GM19025 (cell line): ENCODE measurements around the gene TMC7.

Experiments used
- ATAC-seq: cut with Tn5 transposase; IDR thresholded peaks from one replicate; pipeline ENCODE4 v1.9.1; 2021; ENCODE audit warnings: mild to moderate bottlenecking, low read depth, moderate library complexity; ENCODE audit not compliant: unreplicated experiment

The TMC7 gene

DNA sequence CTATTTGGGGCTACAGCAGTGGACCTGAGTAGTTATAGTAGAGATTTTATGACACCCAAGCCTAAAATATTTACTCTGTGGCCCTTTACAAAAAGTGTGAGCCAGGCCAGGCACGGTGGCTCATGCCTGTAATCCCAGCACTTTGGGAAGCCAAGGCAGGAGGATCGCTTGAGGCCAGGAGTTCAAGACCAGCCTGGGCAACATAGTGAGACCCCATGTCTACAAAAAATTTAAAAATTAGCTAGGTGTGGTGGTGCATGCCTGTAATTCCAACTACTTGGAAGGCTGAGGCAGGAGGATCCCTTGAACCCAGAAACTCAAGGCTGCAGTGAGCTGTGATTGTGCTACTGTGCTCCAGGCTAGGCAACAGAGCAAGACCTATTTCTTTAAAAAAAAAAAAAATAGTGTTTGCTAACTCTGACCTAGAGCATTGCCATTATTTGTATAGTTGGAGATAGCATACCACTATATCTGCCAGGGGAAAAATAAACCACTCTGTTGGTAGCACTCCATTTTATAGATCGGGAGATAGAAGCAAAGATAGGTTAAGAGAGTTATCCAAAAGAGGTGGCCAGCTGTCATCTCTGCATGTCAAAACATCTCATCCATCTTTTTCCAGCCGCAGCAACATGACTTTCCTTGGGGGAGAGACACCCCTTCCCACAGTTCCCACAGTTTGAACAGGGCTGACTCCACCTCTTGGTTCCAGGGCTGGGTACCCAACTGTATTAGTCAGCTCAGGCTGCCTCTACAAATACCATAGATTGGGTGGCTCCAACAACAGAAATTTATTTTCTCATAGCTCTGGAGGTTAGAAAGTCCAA lies 127.0 kb downstream of the TMC7 start:
- ATAC-seq, result no peak

DNA sequence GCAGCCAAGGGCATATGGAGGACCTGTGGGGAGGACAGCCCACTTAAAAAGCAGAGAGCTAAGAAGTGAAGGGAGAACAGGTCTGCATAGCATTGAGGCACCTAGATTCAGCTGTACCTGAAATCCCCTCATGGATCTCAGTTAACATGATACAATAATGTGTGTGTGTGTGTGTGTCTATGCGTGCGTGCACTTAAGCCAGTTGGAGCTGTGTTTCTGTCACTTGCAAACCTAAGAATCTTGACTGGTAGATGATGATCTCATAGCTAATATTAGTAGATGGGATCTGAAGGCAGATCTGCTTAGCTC lies 128.3 kb downstream of the TMC7 start:
- no peak for ATAC-seq
